ENCODE data around the gene HEYL. TPM values are rescaled to one million over a fixed set of nuclear protein-coding genes. Genes with fewer than 3 reads are reported as not detected.

HEYL gene
- total and polyA plus RNA-seq, 9 of the 15 experiments (the other 6 are each of a cell fraction or from before 2014, with no cell fraction given), result 0.13 to 0.89 (median 0.25) TPM

DNA sequence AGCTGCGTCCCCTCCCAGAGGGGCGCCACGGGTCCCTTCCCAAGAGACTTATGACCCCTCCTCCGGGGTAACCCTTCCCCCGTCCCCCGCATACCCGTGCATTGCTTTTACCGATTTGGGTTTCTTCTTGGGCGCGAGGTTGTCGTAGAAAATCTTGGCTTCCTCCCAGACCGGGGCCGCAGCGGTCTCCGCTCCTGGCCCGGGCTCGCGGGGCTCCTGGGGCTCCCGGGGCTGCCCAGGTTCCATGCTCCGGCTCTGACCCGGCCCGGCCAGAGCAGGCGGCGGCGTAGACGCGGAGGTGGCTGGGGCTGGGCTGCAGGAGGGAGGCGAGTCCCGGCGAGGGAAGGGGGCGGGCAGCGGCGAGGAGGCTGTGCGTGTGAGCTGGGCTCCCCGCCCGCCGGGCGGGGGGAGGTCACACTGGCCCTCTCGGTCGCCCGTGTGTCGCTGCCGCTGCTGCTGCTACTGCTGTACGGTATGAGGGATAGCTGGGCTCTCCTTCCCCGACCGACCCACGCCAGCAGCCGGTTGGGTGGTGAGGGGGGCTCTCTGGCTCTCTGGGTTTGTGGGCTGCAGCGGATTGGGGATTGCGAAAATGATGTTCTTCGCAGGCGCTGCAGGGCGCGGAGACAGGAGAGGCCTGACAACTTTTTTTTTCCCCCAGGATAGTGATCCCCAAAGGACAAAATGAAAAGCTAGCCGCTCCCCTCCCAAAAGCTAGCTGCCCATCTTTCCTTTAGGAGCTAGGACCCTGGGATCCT lies 32.5 kb upstream of the HEYL start, which contains the start of gene NT5C1A:
Gene NT5C1A (minus strand): TSS at position 315 of the 758 bp plus-strand sequence. CDS start 69 bp downstream, at position 246.
- 7% methylated on average over 46 of the region's 55 CpGs for WGBS (ENCODE audit: insufficient coverage, low coverage, missing lambda C conversion rate)
- intact Hi-C loops (cut with micrococcal nuclease), result loop anchor here (5.0 kb wide), 1 partner anchor 50 kb away; no protein-coding TSS in a partner anchor
- no peak for FAIRE-seq
- Histone ChIP-seq H3K27ac (ENCODE audit: extremely low read depth, low read depth, low read length) (no peak within 1 kb of the TSS), H3K4me2 (ENCODE audit: insufficient read depth, low read length) (no peak within 1 kb of the TSS; the same call in 1 of the 2 replicates), H2AFZ (ENCODE audit: low read depth, low read length) (peak within 1 kb of the TSS; percentile 41; the same call in 1 of the 2 replicates), H4K20me1 (replicated peaks; ENCODE audit: control insufficient read depth, insufficient read depth, low read length) (0 out of 2 replicates have a peak, but pooled peaks cover 6% of the 10 kb centered on the region), H3K79me2 (ENCODE audit: control insufficient read depth, insufficient read depth, low read length) (no peaks in the 10 kb centered on the region), H3K4me3 (peak within 1 kb of the TSS; percentile 12; the same call in 1 of the 2 replicates), H3K9me3 (replicated peaks; ENCODE audit: control insufficient read depth, insufficient read depth, low read depth, low read length) (no peaks in the 10 kb centered on the region), H3K27me3 (ENCODE audit: control insufficient read depth in 2 of 2, insufficient read depth in 2 of 2, low read length in 2 of 2) (peaks cover 24 to 47% of the 10 kb centered on the region in 2 experiments; a peak in 3 of 5 replicates), H3K9ac (ENCODE audit: insufficient read depth in 1 of 2, low read depth in 2 of 2, low read length in 2 of 2) (peak within 1 kb of the TSS in 1 of 2 experiments; percentile 84; a peak in 2 of 4 replicates), H3K9me1 (ENCODE audit: control insufficient read depth, insufficient read depth, low read length) (no peaks in the 10 kb centered on the region), H3K4me1 (replicated peaks in 1 of 2; ENCODE audit: control insufficient read depth in 2 of 2, insufficient read depth in 2 of 2, low read length in 2 of 2) (peaks cover 6 to 18% of the 10 kb centered on the region in 2 experiments; a peak in 4 of 5 replicates), H3K36me3 (ENCODE audit: control insufficient read depth, insufficient read depth, low read length) (no peaks in the 10 kb centered on the region)
- TF ChIP-seq, protein P1, sequence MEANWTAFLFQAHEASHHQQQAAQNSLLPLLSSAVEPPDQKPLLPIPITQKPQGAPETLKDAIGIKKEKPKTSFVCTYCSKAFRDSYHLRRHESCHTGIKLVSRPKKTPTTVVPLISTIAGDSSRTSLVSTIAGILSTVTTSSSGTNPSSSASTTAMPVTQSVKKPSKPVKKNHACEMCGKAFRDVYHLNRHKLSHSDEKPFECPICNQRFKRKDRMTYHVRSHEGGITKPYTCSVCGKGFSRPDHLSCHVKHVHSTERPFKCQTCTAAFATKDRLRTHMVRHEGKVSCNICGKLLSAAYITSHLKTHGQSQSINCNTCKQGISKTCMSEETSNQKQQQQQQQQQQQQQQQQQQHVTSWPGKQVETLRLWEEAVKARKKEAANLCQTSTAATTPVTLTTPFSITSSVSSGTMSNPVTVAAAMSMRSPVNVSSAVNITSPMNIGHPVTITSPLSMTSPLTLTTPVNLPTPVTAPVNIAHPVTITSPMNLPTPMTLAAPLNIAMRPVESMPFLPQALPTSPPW (CRISPR knock-in tag; IDR thresholded peaks at IDR 0.05), result peak; percentile 15
- TF ChIP-seq ZNF717 (CRISPR knock-in tag; IDR thresholded peaks at IDR 0.05), result no peak
- TF ChIP-seq, protein P2, sequence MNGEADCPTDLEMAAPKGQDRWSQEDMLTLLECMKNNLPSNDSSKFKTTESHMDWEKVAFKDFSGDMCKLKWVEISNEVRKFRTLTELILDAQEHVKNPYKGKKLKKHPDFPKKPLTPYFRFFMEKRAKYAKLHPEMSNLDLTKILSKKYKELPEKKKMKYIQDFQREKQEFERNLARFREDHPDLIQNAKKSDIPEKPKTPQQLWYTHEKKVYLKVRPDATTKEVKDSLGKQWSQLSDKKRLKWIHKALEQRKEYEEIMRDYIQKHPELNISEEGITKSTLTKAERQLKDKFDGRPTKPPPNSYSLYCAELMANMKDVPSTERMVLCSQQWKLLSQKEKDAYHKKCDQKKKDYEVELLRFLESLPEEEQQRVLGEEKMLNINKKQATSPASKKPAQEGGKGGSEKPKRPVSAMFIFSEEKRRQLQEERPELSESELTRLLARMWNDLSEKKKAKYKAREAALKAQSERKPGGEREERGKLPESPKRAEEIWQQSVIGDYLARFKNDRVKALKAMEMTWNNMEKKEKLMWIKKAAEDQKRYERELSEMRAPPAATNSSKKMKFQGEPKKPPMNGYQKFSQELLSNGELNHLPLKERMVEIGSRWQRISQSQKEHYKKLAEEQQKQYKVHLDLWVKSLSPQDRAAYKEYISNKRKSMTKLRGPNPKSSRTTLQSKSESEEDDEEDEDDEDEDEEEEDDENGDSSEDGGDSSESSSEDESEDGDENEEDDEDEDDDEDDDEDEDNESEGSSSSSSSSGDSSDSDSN (IDR thresholded peaks at IDR 0.05; ENCODE audit: borderline replicate concordance in 1 of 2, low read depth in 2 of 2, low read length in 2 of 2), result 0 out of 4 replicates have a peak, but pooled peaks of 1 of the 2 experiments have one; percentile 17
- 0 out of 2 replicates have a peak, but pooled peaks have one; percentile 65 for TF ChIP-seq ZSCAN29 (IDR thresholded peaks at IDR 0.05)
- TF ChIP-seq RFX7 (CRISPR knock-in tag; IDR thresholded peaks at IDR 0.05), result no peak
- TF ChIP-seq, protein P3, sequence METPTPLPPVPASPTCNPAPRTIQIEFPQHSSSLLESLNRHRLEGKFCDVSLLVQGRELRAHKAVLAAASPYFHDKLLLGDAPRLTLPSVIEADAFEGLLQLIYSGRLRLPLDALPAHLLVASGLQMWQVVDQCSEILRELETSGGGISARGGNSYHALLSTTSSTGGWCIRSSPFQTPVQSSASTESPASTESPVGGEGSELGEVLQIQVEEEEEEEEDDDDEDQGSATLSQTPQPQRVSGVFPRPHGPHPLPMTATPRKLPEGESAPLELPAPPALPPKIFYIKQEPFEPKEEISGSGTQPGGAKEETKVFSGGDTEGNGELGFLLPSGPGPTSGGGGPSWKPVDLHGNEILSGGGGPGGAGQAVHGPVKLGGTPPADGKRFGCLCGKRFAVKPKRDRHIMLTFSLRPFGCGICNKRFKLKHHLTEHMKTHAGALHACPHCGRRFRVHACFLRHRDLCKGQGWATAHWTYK (CRISPR knock-in tag; IDR thresholded peaks at IDR 0.05), result no peak
- no peak for TF ChIP-seq ZNF589 (CRISPR knock-in tag; IDR thresholded peaks at IDR 0.05; ENCODE audit: low read depth)
- 0 out of 2 replicates have a peak, but pooled peaks have one; percentile 53 for TF ChIP-seq EZH2 (IDR thresholded peaks at IDR 0.05; ENCODE audit: borderline replicate concordance, low read depth, low read length)
- TF ChIP-seq DNMT1 (IDR thresholded peaks at IDR 0.05), result no peak
- TF ChIP-seq, protein P4, sequence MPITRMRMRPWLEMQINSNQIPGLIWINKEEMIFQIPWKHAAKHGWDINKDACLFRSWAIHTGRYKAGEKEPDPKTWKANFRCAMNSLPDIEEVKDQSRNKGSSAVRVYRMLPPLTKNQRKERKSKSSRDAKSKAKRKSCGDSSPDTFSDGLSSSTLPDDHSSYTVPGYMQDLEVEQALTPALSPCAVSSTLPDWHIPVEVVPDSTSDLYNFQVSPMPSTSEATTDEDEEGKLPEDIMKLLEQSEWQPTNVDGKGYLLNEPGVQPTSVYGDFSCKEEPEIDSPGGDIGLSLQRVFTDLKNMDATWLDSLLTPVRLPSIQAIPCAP (CRISPR knock-in tag; IDR thresholded peaks at IDR 0.05; ENCODE audit: borderline replicate concordance), result no peak
- TF ChIP-seq RBM25 (IDR thresholded peaks at IDR 0.05; ENCODE audit: low read depth, low read length, severe bottlenecking), result no peak
- peak; percentile 16; the same call in 1 of the 2 replicates for TF ChIP-seq ZBTB7A (IDR thresholded peaks at IDR 0.05; ENCODE audit: borderline replicate concordance, control insufficient read depth, low read depth, low read length)
- TF ChIP-seq CEBPB (tag; IDR thresholded peaks at IDR 0.05), result 0 out of 2 replicates have a peak, but pooled peaks have one; percentile 14
- ATAC-seq, result peak; percentile 36
- in situ Hi-C loops (cut with MboI), result no loop called here
- ChIA-PET POLR2A (interaction anchor here (0.5 to 1.5 kb wide), 5 partner anchors 9 to 76 kb away, joined by 3 to 4 read pairs (median 3); no protein-coding TSS in a partner anchor), CTCF (ENCODE audit: low intra/inter-chr PET ratio) (interaction anchor here (0.6 to 2.7 kb wide), 3 partner anchors 14 to 128 kb away, joined by 4 to 24 read pairs (median 9); no protein-coding TSS in a partner anchor)
- no TSS peak for BruUV-seq (replicated peaks)
- peak in 3 of 4 experiments; percentile 43 to 71 (median 70) for DNase-seq (ENCODE audit: extremely low read depth in 1 of 4, low spot score in 3 of 4)

Data from K562 (cell line).